GM04503 (cell line): ENCODE data around the gene TLX2.
"Not testable (repeated sequence)": the region's sequence is repeated elsewhere in the genome, so short reads cannot be mapped to it uniquely, and the experiment has no call there.

Experiments
- DNase-seq: peaks from one replicate; pipeline ENCODE4 v3.0.0-alpha.2; 2012; ENCODE audit warnings: low read depth

TLX2 gene

GRCh38 chr2:74514368-74515270 is at the start of gene TLX2:
TLX2 (plus strand) TSS chr2:74514450; CDS start chr2:74514807, 357 bp downstream.
- DNase-seq, result no peak

DNA sequence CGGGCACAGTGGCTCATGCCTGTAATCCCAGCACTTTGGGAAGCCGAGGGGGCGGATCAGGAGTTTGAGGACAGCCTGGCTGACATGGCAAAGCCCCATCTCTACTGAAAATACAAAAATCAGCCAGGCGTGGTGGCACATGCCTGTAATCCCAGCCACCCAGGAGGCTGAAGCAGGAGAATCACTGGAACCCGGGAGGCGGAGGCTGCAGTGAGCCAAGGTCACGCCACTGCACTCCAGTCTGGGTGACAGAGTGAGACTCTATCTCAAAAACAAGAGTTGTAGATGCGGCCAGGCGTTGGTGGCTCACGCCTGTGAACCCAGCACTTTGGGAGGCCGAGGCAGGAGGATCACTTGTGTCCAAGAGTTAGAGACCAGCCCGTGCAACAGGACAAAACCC is 43.5 kb upstream of the TLX2 start:
- DNase-seq, result not testable (repeated sequence)

GRCh38 chr2:74471332-74472065 is 42.8 kb upstream of the TLX2 start:
- no peak for DNase-seq

GRCh38 chr2:74472086-74472944 is 41.9 kb upstream of the TLX2 start, which contains the start of gene MRPL53:
MRPL53 (minus strand) TSS chr2:74472680; CDS start chr2:74472660, 20 bp downstream.
- DNase-seq, result peak; percentile 67

DNA sequence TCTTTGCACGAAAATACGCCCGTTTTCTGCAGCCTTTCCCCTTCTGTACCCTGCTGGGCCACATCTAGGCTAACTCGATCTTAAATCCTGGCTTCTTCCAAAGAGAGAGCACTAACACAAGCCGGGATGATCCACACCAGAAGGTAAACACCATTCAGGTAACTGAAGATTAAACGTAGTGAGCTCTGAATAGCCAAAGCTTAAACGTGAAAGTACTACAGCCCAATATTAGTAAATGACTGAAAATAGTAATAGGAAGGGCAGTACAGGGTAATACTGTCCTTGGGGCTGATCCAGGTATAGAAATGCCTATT is 41.3 kb upstream of the TLX2 start:
- DNase-seq, result no peak

- no peak for DNase-seq
Observed at GRCh38 chr2:74474481-74474880, 39.8 kb upstream of the TLX2 start.

GRCh38 chr2:74474899-74475298 is 39.4 kb upstream of the TLX2 start:
- no peak for DNase-seq

DNA sequence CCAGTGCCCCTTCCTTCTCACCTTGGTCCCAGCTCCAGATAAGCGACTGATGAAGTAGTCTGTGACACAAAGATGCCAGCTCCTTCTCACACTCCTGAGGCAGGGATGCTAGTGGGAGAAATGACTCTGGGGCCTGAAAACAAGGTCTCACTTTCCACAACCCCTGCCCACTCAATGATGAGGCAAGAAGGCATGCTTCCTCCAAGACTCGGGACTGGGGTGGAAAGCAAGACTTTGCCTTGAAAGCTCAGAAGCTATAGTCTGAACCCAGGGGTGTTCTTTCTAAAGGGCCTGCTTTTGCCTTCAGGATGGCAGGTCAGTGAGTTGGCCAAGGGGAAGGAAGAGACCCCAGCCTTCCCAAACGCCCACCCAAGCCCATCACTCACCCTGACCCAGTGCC is 32.8 kb upstream of the TLX2 start:
- no peak for DNase-seq

DNA sequence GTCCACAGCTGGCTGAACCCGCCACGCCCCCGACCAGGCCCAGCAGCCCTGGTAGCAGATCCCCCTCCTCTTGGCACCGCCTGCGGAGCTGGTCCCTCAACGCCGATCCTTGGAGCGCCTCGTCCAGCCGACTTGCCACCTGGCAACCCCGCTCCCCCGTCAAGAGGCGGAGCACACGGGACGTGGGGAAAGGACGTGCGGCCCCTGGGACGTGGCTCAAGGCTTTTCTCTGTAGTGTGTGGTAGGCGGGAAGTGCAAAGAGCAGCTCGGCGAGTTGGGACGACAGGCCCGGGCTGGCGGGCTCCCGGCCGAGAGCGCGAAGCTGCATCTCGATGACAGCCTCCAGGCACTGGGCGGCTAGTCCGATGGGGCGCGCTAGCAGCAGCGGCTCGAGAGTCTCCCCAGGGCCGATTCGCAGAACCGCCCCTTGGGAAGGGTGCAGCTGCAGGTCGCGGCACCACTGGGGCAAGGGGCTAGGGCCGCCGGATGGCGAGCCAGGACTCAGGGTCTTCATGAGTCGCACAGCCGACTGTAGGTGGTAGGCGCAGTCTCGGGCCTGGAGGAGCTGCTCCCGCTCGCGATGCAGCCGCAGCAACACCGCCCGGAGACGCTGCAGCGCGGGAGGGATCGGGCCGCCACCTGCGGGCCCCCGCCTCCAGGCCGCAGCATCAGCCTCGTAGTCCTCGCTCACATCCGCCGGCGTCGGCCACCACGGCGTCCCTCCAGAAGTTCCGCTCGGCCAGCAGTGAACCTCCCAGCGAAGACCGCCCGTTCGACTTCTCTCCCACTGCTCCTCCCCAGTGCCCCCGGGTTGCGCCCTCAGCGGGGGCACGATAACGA is 32.1 kb upstream of the TLX2 start:
- no peak for DNase-seq

DNA sequence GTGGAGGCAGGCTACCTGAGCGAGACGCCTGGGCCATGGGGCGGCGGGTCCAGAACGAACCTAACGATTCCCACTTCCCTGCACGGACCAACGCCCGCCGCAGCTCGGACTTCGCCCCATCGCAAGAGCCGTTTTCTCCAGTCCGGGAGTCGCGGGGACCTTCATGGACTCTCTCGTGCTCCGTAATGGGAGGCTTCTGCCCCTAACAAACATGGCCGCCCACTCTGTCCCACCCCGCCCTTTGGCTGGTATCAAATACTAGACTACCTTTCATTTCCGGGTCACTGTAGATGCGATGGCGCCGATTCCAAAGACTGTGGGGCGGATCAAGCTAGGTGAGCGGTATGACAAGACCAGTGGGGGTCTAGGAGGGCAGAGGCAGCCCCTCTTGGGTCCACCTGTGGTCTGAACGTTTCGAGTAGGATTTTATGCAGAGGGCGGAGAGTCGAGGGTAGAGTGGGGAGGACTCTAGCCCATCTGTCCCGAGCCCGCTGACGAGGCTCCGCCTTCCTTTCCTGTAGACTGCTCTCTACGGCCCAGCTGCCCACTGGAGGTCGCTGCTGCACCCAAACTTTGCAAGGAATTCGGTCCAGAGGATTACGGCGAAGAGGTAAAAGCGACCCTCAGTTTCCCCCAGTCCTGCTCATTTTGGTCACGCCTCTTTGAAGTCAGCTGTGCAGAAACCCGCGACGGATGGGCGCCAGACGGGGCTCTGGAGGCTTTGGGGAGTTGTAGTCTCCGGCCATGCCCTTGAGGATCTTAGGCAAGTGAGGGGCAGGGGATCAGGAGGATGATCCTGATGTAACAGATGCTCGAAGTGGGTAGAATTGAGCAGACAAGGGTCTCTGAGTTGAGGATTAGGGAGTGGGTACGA is 31.2 kb upstream of the TLX2 start, which contains the start of the genes CCDC142 and TTC31:
CCDC142 (minus strand) TSS at position 198 of the 874 bp plus-strand sequence; CDS start at position 37, 161 bp downstream.
TTC31 (plus strand) TSS at position 281 of the 874 bp plus-strand sequence; CDS start at position 296, 15 bp downstream.
- peak; percentile 84 for DNase-seq

GRCh38 chr2:74483675-74484164 is 30.5 kb upstream of the TLX2 start:
- not testable (repeated sequence) for DNase-seq

- no peak for DNase-seq
Observed at GRCh38 chr2:74486141-74486540, 28.1 kb upstream of the TLX2 start.

GRCh38 chr2:74488643-74489481 is 25.4 kb upstream of the TLX2 start:
- DNase-seq, result no peak

- no peak for DNase-seq
Observed at GRCh38 chr2:74489906-74490305, 24.3 kb upstream of the TLX2 start.

DNA sequence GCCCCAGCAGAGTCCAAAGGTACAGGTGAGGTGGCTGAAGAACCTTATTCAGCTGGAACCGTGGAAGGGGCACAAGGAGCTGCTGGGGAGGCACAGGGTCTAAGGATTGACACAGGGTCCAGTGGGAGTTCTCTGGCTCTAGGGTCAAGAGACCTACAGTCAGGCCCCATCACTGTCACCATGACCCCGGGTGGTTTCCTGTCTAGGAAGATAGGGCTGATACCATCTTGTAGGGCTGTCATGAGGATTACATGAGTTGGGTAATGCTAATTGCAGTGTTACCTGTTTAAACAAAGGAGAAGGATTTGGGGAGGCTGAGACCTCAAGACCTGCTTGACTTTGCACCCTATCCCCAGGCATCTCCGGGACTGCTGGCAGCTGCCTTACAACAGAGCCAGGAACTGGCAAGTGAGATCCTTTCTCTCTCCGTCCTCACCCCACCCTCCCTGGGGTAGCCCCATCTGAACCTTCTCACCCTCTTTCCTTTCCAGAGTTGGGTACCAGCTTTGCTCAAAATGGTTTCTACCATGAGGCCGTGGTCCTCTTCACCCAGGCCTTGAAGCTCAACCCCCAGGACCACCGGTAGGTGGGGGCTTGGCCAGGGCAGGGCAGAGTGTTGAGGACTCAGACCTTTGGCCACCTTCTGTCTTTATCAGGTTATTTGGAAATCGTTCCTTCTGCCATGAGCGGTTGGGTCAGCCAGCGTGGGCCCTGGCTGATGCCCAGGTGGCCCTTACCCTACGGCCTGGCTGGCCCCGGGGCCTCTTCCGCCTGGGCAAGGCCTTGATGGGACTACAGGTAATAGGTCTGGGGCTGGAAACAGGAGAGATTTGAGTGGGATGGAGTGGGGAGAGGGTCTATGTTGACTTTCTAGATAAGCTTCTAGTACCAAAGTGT is 22.4 kb upstream of the TLX2 start:
- DNase-seq, result no peak

GRCh38 chr2:74493546-74493945 is 20.7 kb upstream of the TLX2 start:
- DNase-seq, result no peak

DNA sequence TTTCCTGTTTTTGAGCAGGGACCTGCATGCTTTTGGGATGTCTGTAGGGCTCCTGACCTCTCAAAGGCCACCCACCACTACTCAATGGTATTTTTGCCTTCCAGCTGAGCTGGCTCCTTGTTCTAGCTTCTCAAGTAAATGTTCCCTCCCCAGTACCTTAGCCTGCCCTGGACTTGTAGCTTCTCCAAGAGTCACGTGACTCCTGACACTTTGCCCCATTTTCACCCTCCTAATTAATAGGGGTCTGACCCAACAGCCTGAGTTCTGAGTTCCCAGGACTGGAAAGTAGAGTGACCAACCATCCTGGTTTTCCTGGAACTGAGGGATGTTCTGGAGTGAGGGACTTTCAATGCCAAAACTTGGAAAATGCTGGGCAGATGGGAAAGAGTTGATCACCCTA is 18.8 kb upstream of the TLX2 start:
- DNase-seq, result no peak
